Measurements from ENCODE around the gene NEUROD1.

The NEUROD1 gene

GRCh38 chr2:181643151-181643550, 37.2 kb downstream of the NEUROD1 start:
- H3K4me3 ChIP-seq (ENCODE audit: low read depth, low read length): no peak overlapping the region
- DNase-seq (ENCODE audit: low read depth): no peak
- TF ChIP-seq CTCF (IDR thresholded peaks at IDR 0.05; ENCODE audit: control insufficient read depth, extremely low read depth, insufficient read depth): no peak

GRCh38 chr2:181642086-181642485, 38.2 kb downstream of the NEUROD1 start:
- no peak overlapping the region for H3K4me3 ChIP-seq (ENCODE audit: low read depth, low read length)
- TF ChIP-seq CTCF (IDR thresholded peaks at IDR 0.05; ENCODE audit: control insufficient read depth, extremely low read depth, insufficient read depth): no peak
- DNase-seq (ENCODE audit: low read depth): no peak

- H3K4me3 ChIP-seq (ENCODE audit: low read depth, low read length): no peak overlapping the region
- TF ChIP-seq CTCF (IDR thresholded peaks at IDR 0.05; ENCODE audit: control insufficient read depth, extremely low read depth, insufficient read depth): no peak
- no peak for DNase-seq (ENCODE audit: low read depth)
These were observed 40.6 kb downstream of the NEUROD1 start for GRCh38 chr2:181639686-181640085.

DNA sequence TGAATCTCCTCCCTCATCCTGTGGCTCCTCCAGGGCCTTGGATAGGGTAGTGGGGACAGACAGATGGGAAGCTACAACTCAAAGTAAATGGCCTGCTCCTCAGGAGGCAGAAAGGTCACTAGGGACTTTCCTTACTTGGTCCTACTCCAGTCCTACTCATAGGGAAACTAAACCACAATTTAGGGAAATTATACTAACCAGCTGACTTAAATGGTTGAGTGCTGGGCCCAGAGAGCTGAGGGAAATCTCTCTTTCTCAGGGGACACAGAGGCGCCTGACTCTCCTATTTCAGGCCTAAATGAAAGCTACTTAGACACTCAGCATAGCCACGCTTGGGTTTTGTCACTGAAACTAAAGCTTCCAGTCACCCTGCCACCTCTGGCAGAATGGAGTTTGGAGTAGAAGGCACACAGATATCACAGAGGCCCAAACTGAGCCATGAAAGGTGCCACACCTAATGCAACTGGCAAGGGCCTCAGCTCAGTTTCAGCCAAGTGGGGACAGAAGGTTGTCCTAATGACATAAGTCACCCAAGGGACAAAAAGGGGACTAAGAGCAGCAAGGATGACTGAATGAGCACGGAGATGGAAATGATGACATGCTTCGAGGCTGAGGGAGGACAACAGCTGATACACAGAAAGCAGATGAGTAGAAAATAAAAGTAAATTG, 47.5 kb downstream of the NEUROD1 start:
- TF ChIP-seq CTCF (IDR thresholded peaks at IDR 0.05; ENCODE audit: control insufficient read depth, extremely low read depth, insufficient read depth): no peak
- no peak for DNase-seq (ENCODE audit: low read depth)
- H3K4me3 ChIP-seq (ENCODE audit: low read depth, low read length): no peak overlapping the region

DNA sequence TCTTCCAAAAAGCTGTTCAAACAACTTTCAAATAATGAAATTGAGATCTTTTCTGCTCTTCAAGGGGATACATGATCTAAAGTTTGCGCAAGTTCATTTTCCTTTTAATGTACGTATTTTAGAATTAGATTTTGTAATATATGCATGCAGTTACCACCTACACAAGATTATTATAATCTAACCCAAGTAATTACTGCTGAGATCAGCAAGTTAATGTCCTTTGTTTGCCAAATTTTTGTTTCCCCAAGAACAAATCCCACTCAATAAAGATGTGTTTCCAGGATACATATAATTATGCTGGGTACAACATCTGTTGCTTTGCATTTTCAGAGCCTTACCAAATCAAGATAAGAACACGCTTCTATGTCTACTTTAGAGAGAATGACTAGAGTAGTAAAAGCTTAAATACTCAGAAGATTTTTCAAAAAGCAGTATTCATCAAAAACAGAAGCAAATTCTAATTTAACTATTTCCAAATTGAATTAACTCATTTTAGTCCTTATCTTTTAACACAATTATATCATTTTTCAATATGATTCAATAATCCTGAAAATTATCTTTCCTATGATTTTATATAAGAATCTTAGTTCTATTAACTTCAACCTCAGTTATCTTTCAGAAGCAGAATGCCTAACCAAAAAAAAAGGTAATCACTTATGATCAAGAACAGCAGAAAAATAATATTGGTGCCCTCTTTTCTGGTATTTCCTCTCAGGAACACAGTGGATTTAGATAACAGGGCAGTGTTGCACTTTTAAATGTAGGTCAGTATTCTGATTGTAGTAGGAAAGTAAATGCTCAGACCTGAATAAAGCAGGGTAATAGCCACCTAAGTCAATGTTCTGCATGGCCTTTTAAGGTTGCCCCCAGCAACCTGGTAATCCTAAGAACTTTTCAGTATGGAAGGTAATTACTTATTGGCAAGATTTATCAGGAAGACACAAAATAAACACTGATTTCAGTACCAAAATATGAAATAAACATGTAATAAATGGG, 51.4 kb downstream of the NEUROD1 start:
- no peak for TF ChIP-seq CTCF (IDR thresholded peaks at IDR 0.05; ENCODE audit: control insufficient read depth, extremely low read depth, insufficient read depth)
- DNase-seq (ENCODE audit: low read depth): no peak
- H3K4me3 ChIP-seq (ENCODE audit: low read depth, low read length): no peak overlapping the region

- H3K4me3 ChIP-seq (ENCODE audit: low read depth, low read length): no peak overlapping the region
- TF ChIP-seq CTCF (IDR thresholded peaks at IDR 0.05; ENCODE audit: control insufficient read depth, extremely low read depth, insufficient read depth): no peak
- no peak for DNase-seq (ENCODE audit: low read depth)
These were observed 52.8 kb downstream of the NEUROD1 start for GRCh38 chr2:181627545-181627944.
